HG03108 (cell line): ENCODE measurements around the gene SYTL2.
A peak's percentile ranks its signal among the peaks of the same experiment; 100 is the strongest.
"Not testable (repeated sequence)": the region's sequence is repeated elsewhere in the genome, so short reads cannot be mapped to it uniquely, and the experiment has no call there.

Experiments
- ATAC-seq: cut with Tn5 transposase; IDR thresholded peaks from one replicate; pipeline ENCODE4 v1.9.1; 2021; ENCODE audit warnings: moderate library complexity; ENCODE audit not compliant: unreplicated experiment

SYTL2 gene

GRCh38 chr11:85698195-85698594 lies 112.7 kb downstream of the SYTL2 start:
- ATAC-seq = no peak

- ATAC-seq = no peak
Measured at GRCh38 chr11:85697747-85698146, 113.2 kb downstream of the SYTL2 start.

- no peak for ATAC-seq
Measured at GRCh38 chr11:85695546-85695945, 115.4 kb downstream of the SYTL2 start.

GRCh38 chr11:85694385-85694980 lies 116.5 kb downstream of the SYTL2 start:
- no peak for ATAC-seq

- ATAC-seq = no peak
Measured at GRCh38 chr11:85685820-85686459, 125.0 kb downstream of the SYTL2 start, which contains the start of gene CCDC89. Gene CCDC89, minus strand, starts transcription at chr11:85686195. Its CDS starts 65 bp downstream, at chr11:85686130.

- ATAC-seq = no peak
Measured at GRCh38 chr11:85685125-85685819, 125.7 kb downstream of the SYTL2 start.

GRCh38 chr11:85682330-85683305 lies 128.3 kb downstream of the SYTL2 start:
- ATAC-seq = peak; percentile 69

- ATAC-seq = no peak
Measured at GRCh38 chr11:85680897-85681296, 130.0 kb downstream of the SYTL2 start.

- ATAC-seq = no peak
Measured at GRCh38 chr11:85679576-85679975, 131.4 kb downstream of the SYTL2 start.

- no peak for ATAC-seq
Measured at GRCh38 chr11:85673393-85673792, 137.5 kb downstream of the SYTL2 start.

GRCh38 chr11:85672105-85672902 lies 138.6 kb downstream of the SYTL2 start:
- no peak for ATAC-seq

- ATAC-seq = not testable (repeated sequence)
Measured at GRCh38 chr11:85670949-85671663, 139.8 kb downstream of the SYTL2 start.

GRCh38 chr11:85668157-85668556 lies 142.8 kb downstream of the SYTL2 start:
- no peak for ATAC-seq

- no peak for ATAC-seq
Measured at GRCh38 chr11:85666687-85667086, 144.3 kb downstream of the SYTL2 start.

- no peak for ATAC-seq
Measured at GRCh38 chr11:85665733-85666132, 145.2 kb downstream of the SYTL2 start.

- ATAC-seq = peak; percentile 90
Measured at GRCh38 chr11:85664615-85665481, 146.1 kb downstream of the SYTL2 start, which contains the start of gene CREBZF. Gene CREBZF, minus strand, starts transcription at chr11:85665129. Its CDS starts 254 bp downstream, at chr11:85664875.

- peak; percentile 66 for ATAC-seq
Measured at GRCh38 chr11:85663753-85664614, 147.0 kb downstream of the SYTL2 start.
